ENCODE data around the gene IL32.

IL32 gene

GRCh38 chr16:3060339-3061127 lies 4.9 kb upstream of the IL32 start:
- Histone ChIP-seq H3K14ac (ENCODE audit: low read length in 2 of 2) (no peak overlapping the region), H2AFZ (ENCODE audit: low read depth, low read length) (no peak overlapping the region), H2BK12ac (ENCODE audit: low read length in 2 of 2) (peak overlapping the region in 1 of 2 experiments; percentile 85), H3K36me3 (ENCODE audit: control insufficient read depth in 1 of 2, insufficient read depth in 2 of 2, low read depth in 1 of 2, low read length in 2 of 2) (peaks cover 0 to 8% of the 10 kb centered on the region in 2 experiments), H3K4ac (ENCODE audit: low read depth in 1 of 2, low read length in 2 of 2) (peak overlapping the region in 1 of 2 experiments; percentile 20), H3K9ac (ENCODE audit: low read length) (no peak overlapping the region), H4K91ac (ENCODE audit: low read length) (peak overlapping the region; percentile 65), H3K18ac (ENCODE audit: low read depth in 1 of 2, low read length in 2 of 2) (no peak overlapping the region), H2BK15ac (ENCODE audit: low read depth, poor library complexity, severe bottlenecking) (peak overlapping the region; percentile 60), H3K4me2 (ENCODE audit: low read length, poor library complexity, severe bottlenecking) (no peak overlapping the region), H3K27me3 (ENCODE audit: control insufficient read depth in 1 of 2, insufficient read depth in 1 of 2, low read length in 2 of 2) (peaks cover 0 to 9% of the 10 kb centered on the region in 2 experiments), H3K79me1 (replicated peaks; ENCODE audit: low read length, poor library complexity, severe bottlenecking) (peaks cover 2% of the 10 kb centered on the region), H2BK5ac (ENCODE audit: low read depth, low read length, poor library complexity, severe bottlenecking) (peak overlapping the region; percentile 14), H3K4me3 (ENCODE audit: insufficient read depth in 1 of 2, low read depth in 1 of 2, low read length in 2 of 2) (no peak overlapping the region), H4K8ac (ENCODE audit: low read length) (no peak overlapping the region), H3K4me1 (ENCODE audit: control insufficient read depth, insufficient read depth, low read depth, low read length) (peaks cover 27% of the 10 kb centered on the region), H3K23ac (ENCODE audit: low read length in 2 of 2) (no peak overlapping the region), H3K27ac (ENCODE audit: low read length, poor library complexity, severe bottlenecking) (no peak overlapping the region), H2BK120ac (ENCODE audit: low read depth, low read length) (no peak overlapping the region), H3K9me3 (ENCODE audit: control insufficient read depth, low read length) (no peaks in the 10 kb centered on the region), H2AK5ac (ENCODE audit: low read length, severe bottlenecking) (peak overlapping the region; percentile 74)
- 91% methylated on average over 10 of the region's 14 CpGs for WGBS
- no peak for DNase-seq

- no peak overlapping the region for H3K14ac ChIP-seq (ENCODE audit: low read length in 2 of 2)
- no peak overlapping the region for H4K91ac ChIP-seq (ENCODE audit: low read length)
- no peak overlapping the region for H2BK120ac ChIP-seq (ENCODE audit: low read depth, low read length)
- H3K4me2 ChIP-seq (ENCODE audit: low read length, poor library complexity, severe bottlenecking), result no peak overlapping the region
- no peak overlapping the region for H4K8ac ChIP-seq (ENCODE audit: low read length)
- H3K9me3 ChIP-seq (ENCODE audit: control insufficient read depth, low read length), result no peaks in the 10 kb centered on the region
- H3K79me1 ChIP-seq (replicated peaks; ENCODE audit: low read length, poor library complexity, severe bottlenecking), result peaks cover 7% of the 10 kb centered on the region
- no peak overlapping the region for H2BK15ac ChIP-seq (ENCODE audit: low read depth, poor library complexity, severe bottlenecking)
- H3K4me3 ChIP-seq (ENCODE audit: insufficient read depth in 1 of 2, low read depth in 1 of 2, low read length in 2 of 2), result no peak overlapping the region
- DNase-seq, result no peak
- H2BK5ac ChIP-seq (ENCODE audit: low read depth, low read length, poor library complexity, severe bottlenecking), result no peak overlapping the region
- H2BK12ac ChIP-seq (ENCODE audit: low read length in 2 of 2), result no peak overlapping the region
- no peak overlapping the region for H3K23ac ChIP-seq (ENCODE audit: low read length in 2 of 2)
- no peak overlapping the region for H3K9ac ChIP-seq (ENCODE audit: low read length)
- peaks cover 0 to 15% of the 10 kb centered on the region in 2 experiments for H3K27me3 ChIP-seq (ENCODE audit: control insufficient read depth in 1 of 2, insufficient read depth in 1 of 2, low read length in 2 of 2)
- H3K4ac ChIP-seq (ENCODE audit: low read depth in 1 of 2, low read length in 2 of 2), result no peak overlapping the region
- no peak overlapping the region for H2AK5ac ChIP-seq (ENCODE audit: low read length, severe bottlenecking)
- no peak overlapping the region for H3K18ac ChIP-seq (ENCODE audit: low read depth in 1 of 2, low read length in 2 of 2)
- peaks cover 0 to 5% of the 10 kb centered on the region in 2 experiments for H3K36me3 ChIP-seq (ENCODE audit: control insufficient read depth in 1 of 2, insufficient read depth in 2 of 2, low read depth in 1 of 2, low read length in 2 of 2)
- peaks cover 41% of the 10 kb centered on the region for H3K4me1 ChIP-seq (ENCODE audit: control insufficient read depth, insufficient read depth, low read depth, low read length)
- H2AFZ ChIP-seq (ENCODE audit: low read depth, low read length), result no peak overlapping the region
- H3K27ac ChIP-seq (ENCODE audit: low read length, poor library complexity, severe bottlenecking), result no peak overlapping the region
- 89% methylated on average over 6 of the region's 6 CpGs for WGBS
Observed at GRCh38 chr16:3062553-3062952, 2.9 kb upstream of the IL32 start.

- H3K9ac ChIP-seq (ENCODE audit: low read length), result no peak overlapping the region
- H2AFZ ChIP-seq (ENCODE audit: low read depth, low read length), result no peak overlapping the region
- H3K9me3 ChIP-seq (ENCODE audit: control insufficient read depth, low read length), result no peaks in the 10 kb centered on the region
- peaks cover 0 to 17% of the 10 kb centered on the region in 2 experiments for H3K27me3 ChIP-seq (ENCODE audit: control insufficient read depth in 1 of 2, insufficient read depth in 1 of 2, low read length in 2 of 2)
- no peak overlapping the region for H3K4me3 ChIP-seq (ENCODE audit: insufficient read depth in 1 of 2, low read depth in 1 of 2, low read length in 2 of 2)
- no peak overlapping the region for H2BK5ac ChIP-seq (ENCODE audit: low read depth, low read length, poor library complexity, severe bottlenecking)
- 93% methylated on average over 7 of the region's 8 CpGs for WGBS
- no peak for DNase-seq
- no peak overlapping the region for H3K14ac ChIP-seq (ENCODE audit: low read length in 2 of 2)
- H3K18ac ChIP-seq (ENCODE audit: low read depth in 1 of 2, low read length in 2 of 2), result no peak overlapping the region
- H4K8ac ChIP-seq (ENCODE audit: low read length), result no peak overlapping the region
- no peak overlapping the region for H3K23ac ChIP-seq (ENCODE audit: low read length in 2 of 2)
- H2BK15ac ChIP-seq (ENCODE audit: low read depth, poor library complexity, severe bottlenecking), result no peak overlapping the region
- H3K4me2 ChIP-seq (ENCODE audit: low read length, poor library complexity, severe bottlenecking), result no peak overlapping the region
- H3K27ac ChIP-seq (ENCODE audit: low read length, poor library complexity, severe bottlenecking), result no peak overlapping the region
- no peak overlapping the region for H2BK12ac ChIP-seq (ENCODE audit: low read length in 2 of 2)
- H3K79me1 ChIP-seq (replicated peaks; ENCODE audit: low read length, poor library complexity, severe bottlenecking), result peaks cover 7% of the 10 kb centered on the region
- no peak overlapping the region for H3K4ac ChIP-seq (ENCODE audit: low read depth in 1 of 2, low read length in 2 of 2)
- peaks cover 0 to 17% of the 10 kb centered on the region in 2 experiments for H3K36me3 ChIP-seq (ENCODE audit: control insufficient read depth in 1 of 2, insufficient read depth in 2 of 2, low read depth in 1 of 2, low read length in 2 of 2)
- no peak overlapping the region for H4K91ac ChIP-seq (ENCODE audit: low read length)
- H3K4me1 ChIP-seq (ENCODE audit: control insufficient read depth, insufficient read depth, low read depth, low read length), result peaks cover 35% of the 10 kb centered on the region
- H2AK5ac ChIP-seq (ENCODE audit: low read length, severe bottlenecking), result no peak overlapping the region
- H2BK120ac ChIP-seq (ENCODE audit: low read depth, low read length), result no peak overlapping the region
Observed at GRCh38 chr16:3063625-3064386, 1.6 kb upstream of the IL32 start.
